HepG2 (cell line): Measurements from ENCODE around the gene TIMM17A. TPM values are rescaled to one million over a fixed set of nuclear protein-coding genes. Genes with fewer than 3 reads are reported as not detected.

ENCODE experiments used
- ARID5B ChIP-seq: IDR thresholded peaks from 2 replicates; pipeline ENCODE4 v1.4.0; 2020; ENCODE audit warnings: mild to moderate bottlenecking, missing genetic modification reagents
- FOXP4 ChIP-seq: sonication (generic); formaldehyde crosslinking; IDR thresholded peaks from 2 replicates; pipeline ENCODE4 v1.4.0; 2020; ENCODE audit warnings: missing genetic modification reagents
- GABPB1 ChIP-seq: IDR thresholded peaks from 2 replicates; pipeline ENCODE4 v1.6.1; 2016; ENCODE audit warnings: mild to moderate bottlenecking, missing genetic modification reagents, moderate library complexity, missing compliant biosample characterization
- GATAD1 ChIP-seq: IDR thresholded peaks from 2 replicates; pipeline ENCODE4 v1.6.1; 2016; ENCODE audit warnings: missing genetic modification reagents, missing compliant biosample characterization
- HOXA5 ChIP-seq: sonication (generic); formaldehyde crosslinking; IDR thresholded peaks from 2 replicates; pipeline ENCODE4 v1.4.0; 2020; ENCODE audit warnings: missing genetic modification reagents
- MXD1 ChIP-seq: sonication (generic); formaldehyde crosslinking; IDR thresholded peaks from 2 replicates; pipeline ENCODE4 v1.4.0; 2020; ENCODE audit warnings: mild to moderate bottlenecking, missing genetic modification reagents
- NFATC3 ChIP-seq: sonication (generic); formaldehyde crosslinking; IDR thresholded peaks from 2 replicates; pipeline ENCODE4 v1.5.1; 2020; ENCODE audit warnings: mild to moderate bottlenecking, missing genetic modification reagents
- POGZ ChIP-seq: sonication (generic); formaldehyde crosslinking; IDR thresholded peaks from 2 replicates; pipeline ENCODE4 v1.4.0; 2020; ENCODE audit warnings: mild to moderate bottlenecking, missing genetic modification reagents
- SP140L ChIP-seq: sonication (generic); formaldehyde crosslinking; IDR thresholded peaks from 2 replicates; pipeline ENCODE4 v1.4.0; 2020; ENCODE audit warnings: missing genetic modification reagents, borderline replicate concordance
- ZNF33A ChIP-seq: sonication (generic); formaldehyde crosslinking; IDR thresholded peaks from 2 replicates; pipeline ENCODE4 v1.5.1; 2020; ENCODE audit warnings: missing genetic modification reagents, mild to moderate bottlenecking, moderate library complexity, borderline replicate concordance
- ZNF589 ChIP-seq: sonication (generic); formaldehyde crosslinking; conservative IDR thresholded peaks from 2 replicates; pipeline ENCODE4 v1.8.0; 2022; ENCODE audit warnings: mild to moderate bottlenecking, moderate library complexity, missing genetic modification reagents
- ZNF772 ChIP-seq: sonication (generic); formaldehyde crosslinking; IDR thresholded peaks from 2 replicates; pipeline ENCODE4 v1.5.0; 2020; ENCODE audit warnings: mild to moderate bottlenecking, missing genetic modification reagents
- ZSCAN12 ChIP-seq: sonication (generic); formaldehyde crosslinking; IDR thresholded peaks from 2 replicates; pipeline ENCODE4 v1.9.0; 2021; ENCODE audit warnings: mild to moderate bottlenecking, missing genetic modification reagents
- ZUFSP ChIP-seq: sonication (generic); formaldehyde crosslinking; IDR thresholded peaks from 2 replicates; pipeline ENCODE4 v1.9.0; 2021; ENCODE audit warnings: missing genetic modification reagents, mild to moderate bottlenecking, borderline replicate concordance
- polyA plus RNA-seq, 8 experiments: library from polyadenylated mRNA; depleted of rRNA in 3 of 8; stranded (reverse) in 7 of 8; unstranded in 1 of 8; fragments of >200 nt; fragmentation: Illumina TruSeq in 4 of 8; extraction: Trizol in 4 of 8; gene quantifications; 2 replicates each; pipeline versions ENCODE4 v1.2.1 to v1.2.3, GENCODE V29; 2011 to 2016; ENCODE audit warnings: low read depth in 4 of 8, missing spikeins in 1 of 8, mixed read lengths in 1 of 8; ENCODE audit not compliant: insufficient read depth in 1 of 8
- total RNA-seq, 5 experiments: library from RNA; depleted of rRNA; stranded (reverse); fragments of >200 nt; fragmentation: Illumina TruSeq; extraction: Trizol; gene quantifications; 2 replicates each; pipeline ENCODE4 v1.2.3, GENCODE V29; 2016; ENCODE audit warnings: low read depth in 1 of 5
- TF ChIP-seq, protein P1 (sequence below): sonication (generic); formaldehyde crosslinking; IDR thresholded peaks from 2 replicates; pipeline ENCODE4 v1.9.0; 2022; ENCODE audit warnings: missing genetic modification reagents, mild to moderate bottlenecking, borderline replicate concordance
- TF ChIP-seq, protein P2 (sequence below): sonication (generic); formaldehyde crosslinking; IDR thresholded peaks from 2 replicates; pipeline ENCODE4 v1.5.1; 2020; ENCODE audit warnings: mild to moderate bottlenecking, missing genetic modification reagents, borderline replicate concordance

The TIMM17A gene
- total and polyA plus RNA-seq, 2 of the 13 experiments (the other 11 are each of a cell fraction or from before 2014, with no cell fraction given), result 50.8 to 97.8 TPM

GRCh38 chr1:202010180-202011015, 55.1 kb downstream of the TIMM17A start, which contains the start of gene ELF3 (continued):
- TF ChIP-seq FOXP4 (peak; percentile 51), ZSCAN12 (CRISPR knock-in tag) (peak; percentile 33; the same call in 1 of the 2 replicates), ZUFSP (CRISPR knock-in tag) (no peak), GABPB1 (CRISPR knock-in tag) (peak; percentile 46), ARID5B (CRISPR knock-in tag) (peak; percentile 47), POGZ (0 out of 2 replicates have a peak, but pooled peaks have one; percentile 17), HOXA5 (CRISPR knock-in tag) (0 out of 2 replicates have a peak, but pooled peaks have one; percentile 66), GATAD1 (CRISPR knock-in tag) (no peak), ZNF589 (no peak), ZNF772 (CRISPR knock-in tag) (peak; percentile 92), SP140L (CRISPR knock-in tag) (peak; percentile 63; the same call in 1 of the 2 replicates), ZNF33A (CRISPR knock-in tag) (0 out of 2 replicates have a peak, but pooled peaks have one; percentile 90), MXD1 (CRISPR knock-in tag) (peak; percentile 13; the same call in 1 of the 2 replicates), NFATC3 (no peak)
- TF ChIP-seq, protein P1, sequence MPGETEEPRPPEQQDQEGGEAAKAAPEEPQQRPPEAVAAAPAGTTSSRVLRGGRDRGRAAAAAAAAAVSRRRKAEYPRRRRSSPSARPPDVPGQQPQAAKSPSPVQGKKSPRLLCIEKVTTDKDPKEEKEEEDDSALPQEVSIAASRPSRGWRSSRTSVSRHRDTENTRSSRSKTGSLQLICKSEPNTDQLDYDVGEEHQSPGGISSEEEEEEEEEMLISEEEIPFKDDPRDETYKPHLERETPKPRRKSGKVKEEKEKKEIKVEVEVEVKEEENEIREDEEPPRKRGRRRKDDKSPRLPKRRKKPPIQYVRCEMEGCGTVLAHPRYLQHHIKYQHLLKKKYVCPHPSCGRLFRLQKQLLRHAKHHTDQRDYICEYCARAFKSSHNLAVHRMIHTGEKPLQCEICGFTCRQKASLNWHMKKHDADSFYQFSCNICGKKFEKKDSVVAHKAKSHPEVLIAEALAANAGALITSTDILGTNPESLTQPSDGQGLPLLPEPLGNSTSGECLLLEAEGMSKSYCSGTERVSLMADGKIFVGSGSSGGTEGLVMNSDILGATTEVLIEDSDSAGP (CRISPR knock-in tag), result peak; percentile 53; the same call in 1 of the 2 replicates
- TF ChIP-seq, protein P2, sequence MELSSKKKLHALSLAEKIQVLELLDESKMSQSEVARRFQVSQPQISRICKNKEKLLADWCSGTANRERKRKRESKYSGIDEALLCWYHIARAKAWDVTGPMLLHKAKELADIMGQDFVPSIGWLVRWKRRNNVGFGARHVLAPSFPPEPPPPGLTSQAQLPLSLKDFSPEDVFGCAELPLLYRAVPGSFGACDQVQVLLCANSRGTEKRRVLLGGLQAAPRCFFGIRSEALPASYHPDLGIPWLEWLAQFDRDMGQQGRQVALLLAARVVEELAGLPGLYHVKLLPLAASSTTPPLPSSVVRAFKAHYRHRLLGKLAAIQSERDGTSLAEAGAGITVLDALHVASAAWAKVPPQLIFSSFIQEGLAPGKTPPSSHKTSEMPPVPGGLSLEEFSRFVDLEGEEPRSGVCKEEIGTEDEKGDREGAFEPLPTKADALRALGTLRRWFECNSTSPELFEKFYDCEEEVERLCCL (CRISPR knock-in tag), result peak; percentile 72; the same call in 1 of the 2 replicates
